ENCODE data around the gene RGMA.

DNA sequence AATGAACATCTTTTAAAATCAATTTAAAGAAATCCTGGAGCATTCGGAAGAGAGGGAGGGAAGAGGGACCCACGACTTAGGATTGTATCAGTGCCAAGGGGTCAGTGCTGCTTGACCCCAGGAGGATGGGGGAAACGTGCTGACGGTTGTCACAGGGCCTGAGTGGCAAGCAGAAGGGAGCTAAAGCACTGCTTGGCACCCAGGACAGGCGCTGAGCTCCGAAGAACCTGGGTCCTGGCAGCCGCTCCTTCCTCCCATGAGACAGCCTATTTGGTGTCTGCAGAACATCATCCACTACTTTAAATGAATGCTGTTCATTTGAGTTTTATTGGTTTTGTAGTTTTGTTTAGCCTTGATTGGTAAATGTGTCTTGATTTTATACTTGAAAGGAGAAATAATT is 54.5 kb downstream of the RGMA start:
- no peak for TF ChIP-seq POLR2AphosphoS5 (IDR thresholded peaks at IDR 0.05; ENCODE audit: low read depth, low read length)
- no peak for TF ChIP-seq TAF1 (IDR thresholded peaks at IDR 0.05; ENCODE audit: borderline replicate concordance, insufficient read depth, low read length)
- TF ChIP-seq, protein P1, sequence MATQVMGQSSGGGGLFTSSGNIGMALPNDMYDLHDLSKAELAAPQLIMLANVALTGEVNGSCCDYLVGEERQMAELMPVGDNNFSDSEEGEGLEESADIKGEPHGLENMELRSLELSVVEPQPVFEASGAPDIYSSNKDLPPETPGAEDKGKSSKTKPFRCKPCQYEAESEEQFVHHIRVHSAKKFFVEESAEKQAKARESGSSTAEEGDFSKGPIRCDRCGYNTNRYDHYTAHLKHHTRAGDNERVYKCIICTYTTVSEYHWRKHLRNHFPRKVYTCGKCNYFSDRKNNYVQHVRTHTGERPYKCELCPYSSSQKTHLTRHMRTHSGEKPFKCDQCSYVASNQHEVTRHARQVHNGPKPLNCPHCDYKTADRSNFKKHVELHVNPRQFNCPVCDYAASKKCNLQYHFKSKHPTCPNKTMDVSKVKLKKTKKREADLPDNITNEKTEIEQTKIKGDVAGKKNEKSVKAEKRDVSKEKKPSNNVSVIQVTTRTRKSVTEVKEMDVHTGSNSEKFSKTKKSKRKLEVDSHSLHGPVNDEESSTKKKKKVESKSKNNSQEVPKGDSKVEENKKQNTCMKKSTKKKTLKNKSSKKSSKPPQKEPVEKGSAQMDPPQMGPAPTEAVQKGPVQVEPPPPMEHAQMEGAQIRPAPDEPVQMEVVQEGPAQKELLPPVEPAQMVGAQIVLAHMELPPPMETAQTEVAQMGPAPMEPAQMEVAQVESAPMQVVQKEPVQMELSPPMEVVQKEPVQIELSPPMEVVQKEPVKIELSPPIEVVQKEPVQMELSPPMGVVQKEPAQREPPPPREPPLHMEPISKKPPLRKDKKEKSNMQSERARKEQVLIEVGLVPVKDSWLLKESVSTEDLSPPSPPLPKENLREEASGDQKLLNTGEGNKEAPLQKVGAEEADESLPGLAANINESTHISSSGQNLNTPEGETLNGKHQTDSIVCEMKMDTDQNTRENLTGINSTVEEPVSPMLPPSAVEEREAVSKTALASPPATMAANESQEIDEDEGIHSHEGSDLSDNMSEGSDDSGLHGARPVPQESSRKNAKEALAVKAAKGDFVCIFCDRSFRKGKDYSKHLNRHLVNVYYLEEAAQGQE (IDR thresholded peaks at IDR 0.05; ENCODE audit: insufficient read depth in 1 of 2, low read depth in 2 of 2, low read length in 2 of 2): no peak

Data from PFSK-1 (cell line).